ENCODE measurements around the gene CHCHD3. TPM values are rescaled to one million over a fixed set of nuclear protein-coding genes. Genes with fewer than 3 reads are reported as not detected.

Gene CHCHD3
- total and polyA plus RNA-seq, 9 of the 15 experiments (the other 6 are each of a cell fraction or from before 2014, with no cell fraction given) = 66.2 to 279 (median 204) TPM

- Histone ChIP-seq H2AFZ (ENCODE audit: low read depth, low read length) (no peak overlapping the region), H3K9ac (ENCODE audit: insufficient read depth in 1 of 2, low read depth in 2 of 2, low read length in 2 of 2) (no peak overlapping the region), H3K4me3 (no peak overlapping the region), H3K79me2 (ENCODE audit: control insufficient read depth, insufficient read depth, low read length) (0 out of 3 replicates have a peak, but pooled peaks cover 13% of the 10 kb centered on the region), H3K9me3 (replicated peaks; ENCODE audit: control insufficient read depth, insufficient read depth, low read depth, low read length) (no peaks in the 10 kb centered on the region), H3K4me2 (ENCODE audit: insufficient read depth, low read length) (no peak overlapping the region), H3K4me1 (replicated peaks in 1 of 2; ENCODE audit: control insufficient read depth in 2 of 2, insufficient read depth in 2 of 2, low read length in 2 of 2) (no peaks in the 10 kb centered on the region), H3K9me1 (ENCODE audit: control insufficient read depth, insufficient read depth, low read length) (no peaks in the 10 kb centered on the region), H3K27me3 (ENCODE audit: control insufficient read depth in 2 of 2, insufficient read depth in 2 of 2, low read length in 2 of 2) (no peaks in the 10 kb centered on the region; a peak in 1 of 5 replicates), H3K27ac (ENCODE audit: extremely low read depth, low read depth, low read length) (no peak overlapping the region), H3K36me3 (ENCODE audit: control insufficient read depth, insufficient read depth, low read length) (peaks cover 6% of the 10 kb centered on the region; the same call in 1 of the 3 replicates), H4K20me1 (replicated peaks; ENCODE audit: control insufficient read depth, insufficient read depth, low read length) (no peaks in the 10 kb centered on the region; the same call in 1 of the 2 replicates)
- BruUV-seq (replicated peaks) = no TSS peak
- DNase-seq (ENCODE audit: extremely low read depth in 1 of 4, low spot score in 3 of 4) = no peak
- intact Hi-C loops (cut with micrococcal nuclease) (no loop called here), in situ Hi-C loops (cut with MboI) (no loop called here)
- no peak for FAIRE-seq
- ATAC-seq = no peak
- CTCF ChIA-PET (ENCODE audit: low intra/inter-chr PET ratio) = no interaction called here
- POLR2A ChIA-PET = no interaction called here
- TF ChIP-seq OTX1 (CRISPR knock-in tag; IDR thresholded peaks at IDR 0.05) = no peak
- TF ChIP-seq POLR2AphosphoS5 (IDR thresholded peaks at IDR 0.05; ENCODE audit: control insufficient read depth, insufficient read depth, low read depth, low read length) = no peak
- no peak for TF ChIP-seq CEBPG (CRISPR knock-in tag; IDR thresholded peaks at IDR 0.05)
- TF ChIP-seq CEBPG (tag; conservative IDR thresholded peaks at IDR 0.05 in 1 of 2, IDR thresholded peaks at IDR 0.05 in 1 of 2) = no peak
- TF ChIP-seq SIX5 (IDR thresholded peaks at IDR 0.05; ENCODE audit: borderline replicate concordance in 1 of 2, insufficient read depth in 1 of 2, low read depth in 1 of 2, low read length in 2 of 2) = no peak
- no peak for TF ChIP-seq NR2C2 (CRISPR knock-in tag; IDR thresholded peaks at IDR 0.05)
- no peak for TF ChIP-seq NR2C2 (tag; IDR thresholded peaks at IDR 0.05)
- no peak for TF ChIP-seq IFI16 (CRISPR knock-in tag; IDR thresholded peaks at IDR 0.05)
- no peak for TF ChIP-seq PHF21A (IDR thresholded peaks at IDR 0.05; ENCODE audit: borderline replicate concordance, low read depth)
- no peak for TF ChIP-seq ZNF398 (CRISPR knock-in tag; IDR thresholded peaks at IDR 0.05)
- TF ChIP-seq ELF4 (CRISPR knock-in tag; IDR thresholded peaks at IDR 0.05) = no peak
- TF ChIP-seq CC2D1A (IDR thresholded peaks at IDR 0.05) = no peak
- no peak for TF ChIP-seq IRF1 (CRISPR knock-in tag; IDR thresholded peaks at IDR 0.05; ENCODE audit: borderline replicate concordance)
- TF ChIP-seq C11orf30 (IDR thresholded peaks at IDR 0.05; ENCODE audit: low read depth) = no peak
- TF ChIP-seq ZNF764 (CRISPR knock-in tag; IDR thresholded peaks at IDR 0.05; ENCODE audit: low read depth) = no peak
- no peak for TF ChIP-seq MTF1 (CRISPR knock-in tag; IDR thresholded peaks at IDR 0.05; ENCODE audit: borderline replicate concordance)
- no peak for TF ChIP-seq HMGN3 (IDR thresholded peaks at IDR 0.05; ENCODE audit: borderline replicate concordance, extremely low read depth, insufficient read length, low read depth, low read length)
- no peak for TF ChIP-seq MCM2 (IDR thresholded peaks at IDR 0.05; ENCODE audit: low read depth)
- TF ChIP-seq ZSCAN32 (CRISPR knock-in tag; IDR thresholded peaks at IDR 0.05) = no peak
- no peak for TF ChIP-seq XRCC3 (IDR thresholded peaks at IDR 0.05)
- WGBS (ENCODE audit: insufficient coverage, low coverage, missing lambda C conversion rate) = 88% methylated on average over 1 of the region's 1 CpG
Observed at GRCh38 chr7:132950725-132951124, 131.2 kb downstream of the CHCHD3 start.

Data from K562 (cell line).